ENCODE measurements around the gene HHATL. TPM values are rescaled to one million over a fixed set of nuclear protein-coding genes. Genes with fewer than 3 reads are reported as not detected.

HHATL gene
- total and polyA plus RNA-seq, 2 of the 8 experiments (the other 6 are each of a cell fraction or from before 2014, with no cell fraction given), result 0.18 TPM; not detected in 1

GRCh38 chr3:42696356-42697288 is 6.0 kb downstream of the HHATL start:
- Histone ChIP-seq H3K4me3 (ENCODE audit: extremely low read depth in 1 of 4, insufficient read depth in 2 of 4, low read depth in 3 of 4, low read length in 4 of 4) (no peak overlapping the region), H3K79me1 (ENCODE audit: low read depth, low read length) (no peaks in the 10 kb centered on the region), H3K36me3 (ENCODE audit: control insufficient read depth in 2 of 4, insufficient read depth in 4 of 4, low read length in 3 of 4) (no peaks in the 10 kb centered on the region), H3K18ac (ENCODE audit: extremely low read depth, low read length) (no peak overlapping the region), H3K23me2 (ENCODE audit: low read depth, low read length) (peaks cover 2% of the 10 kb centered on the region; the same call in 1 of the 2 replicates), H4K91ac (replicated peaks; ENCODE audit: insufficient read length, low read length) (no peak overlapping the region), H2AFZ (ENCODE audit: low read length) (no peak overlapping the region), H3K56ac (replicated peaks; ENCODE audit: insufficient read length, low read depth, low read length) (no peak overlapping the region), H2BK12ac (ENCODE audit: low read depth, low read length) (no peak overlapping the region), H3K27me3 (replicated peaks in 1 of 4; ENCODE audit: control insufficient read depth in 3 of 4, extremely low read depth in 1 of 4, insufficient read depth in 3 of 4, low read length in 3 of 4) (0 out of 7 replicates have a peak, but pooled peaks cover 0 to 2% (median 0%) of the 10 kb centered on the region in 4 experiments), H3K27ac (ENCODE audit: low read depth, low read length) (no peak overlapping the region), H3K4me1 (replicated peaks in 1 of 4; ENCODE audit: control insufficient read depth in 3 of 4, insufficient read depth in 4 of 4, low read length in 3 of 4) (peaks cover 0 to 4% (median 0%) of the 10 kb centered on the region in 4 experiments; a peak in 2 of 7 replicates), H3K23ac (ENCODE audit: insufficient read length) (no peak overlapping the region), H2AK5ac (ENCODE audit: low read depth, low read length) (no peak overlapping the region), H3K79me2 (ENCODE audit: control insufficient read depth in 1 of 2, insufficient read depth in 2 of 2, low read length in 2 of 2) (no peaks in the 10 kb centered on the region), H3K9ac (replicated peaks in 1 of 4; ENCODE audit: extremely low read depth in 1 of 4, low read depth in 3 of 4, low read length in 3 of 4) (no peak overlapping the region), H4K8ac (ENCODE audit: extremely low read depth, insufficient read depth, low read length) (no peak overlapping the region), H3K4ac (replicated peaks; ENCODE audit: insufficient read length, low read depth, low read length) (no peak overlapping the region), H3K14ac (ENCODE audit: insufficient read length) (no peak overlapping the region), H4K5ac (ENCODE audit: insufficient read length, low read depth, low read length) (no peak overlapping the region), H3K4me2 (ENCODE audit: insufficient read depth in 1 of 2, low read depth in 2 of 2, low read length in 2 of 2) (no peak overlapping the region), H2BK20ac (ENCODE audit: low read length) (no peak overlapping the region), H3K9me3 (ENCODE audit: insufficient read depth in 2 of 2, low read depth in 1 of 2, low read length in 1 of 2) (no peaks in the 10 kb centered on the region), H4K20me1 (replicated peaks in 1 of 2; ENCODE audit: control insufficient read depth in 1 of 2, insufficient read depth in 2 of 2, low read length in 2 of 2) (no peaks in the 10 kb centered on the region), H2BK15ac (ENCODE audit: low read length) (no peak overlapping the region), H2BK120ac (replicated peaks; ENCODE audit: low read depth, low read length) (no peak overlapping the region), H2BK5ac (ENCODE audit: low read depth, low read length) (no peak overlapping the region)
- ChIA-PET CTCF (ENCODE audit: partially characterized antibody) (interaction anchor here (0.6 to 1.2 kb wide), 3 partner anchors 48 to 639 kb away, joined by 3 read pairs; no protein-coding TSS in a partner anchor), POLR2A (ENCODE audit: partially characterized antibody) (interaction anchor here (1.1 kb wide), 1 partner anchor 40 kb away, joined by 3 read pairs; no protein-coding TSS in a partner anchor)
- DNase-seq (ENCODE audit: low read depth in 1 of 2, low spot score in 2 of 2) (peak in 1 of 2 experiments; percentile 14), FAIRE-seq (no peak)
- TF ChIP-seq TCF12 (IDR thresholded peaks at IDR 0.05; ENCODE audit: low read depth, low read length), result no peak
- WGBS, 2 experiments (ENCODE audit: extremely low coverage in 1 of 2, insufficient coverage in 1 of 2, insufficient read length in 1 of 2, insufficient replicate concordance in 2 of 2, low coverage in 1 of 2, low lambda C conversion rate in 2 of 2, missing lambda C conversion rate in 1 of 2), result 90% methylated on average over 19 of the region's 19 CpGs; no CpG with 5 or more reads in 1 of the 2 experiments
